GM12878 (cell line): ENCODE data around the gene TASL. TPM values are rescaled to one million over a fixed set of nuclear protein-coding genes. Genes with fewer than 3 reads are reported as not detected.

Source experiments
- ATAC-seq: fragments of 200-7000 bp; cut with Tn5 transposase; 3 replicates; pipeline ENCODE4 v1.9.1; 2020; ENCODE audit warnings: mild to moderate bottlenecking, moderate library complexity
- BruUV-seq: library from RNA; stranded (reverse); fragments of 400-500 nt; replicated peaks from 2 replicates; lab custom pipeline; 2021; lab: Mats Ljungman, UMichigan
- CTCF ChIA-PET: fragments of 300-600 bp; sonication (Branson Sonifier 250); formaldehyde crosslinking; extraction: SDS; loops from one replicate; lab custom pipeline; 2021; ENCODE audit warnings: inconsistent platforms; lab: Yijun Ruan, JAX
- POLR2A ChIA-PET: fragments of 350-600 bp; formaldehyde crosslinking; extraction: SDS; loops from one replicate; lab custom pipeline; 2021; ENCODE audit warnings: inconsistent platforms; lab: Charles Lee
- RAD21 ChIA-PET: fragments of 300-600 bp; sonication (Branson Sonifier 250); formaldehyde crosslinking; loops from one replicate; lab custom pipeline; 2023; ENCODE audit warnings: antibody characterized with exemption; ENCODE audit not compliant: unreplicated experiment; lab: Charles Lee
- SMC1A ChIA-PET: fragments of 300-600 bp; sonication (Branson Sonifier 250); formaldehyde crosslinking; loops from one replicate; lab custom pipeline; 2023; ENCODE audit not compliant: unreplicated experiment, uncharacterized antibody; lab: Charles Lee
- DNase-seq: peaks from one replicate; pipeline ENCODE4 v3.0.0-alpha.2; 2011; ENCODE audit warnings: low read depth, low spot score
- FAIRE-seq: peaks from 3 replicates; lab custom pipeline; 2011; peaks lifted over from hg19 to GRCh38; lab: Jason Lieb, UNC
- H2AFZ ChIP-seq: 2 replicates; pipeline ENCODE4 v1.6.0; 2011; ENCODE audit warnings: low read depth, low read length, control low read depth; ENCODE audit not compliant: control insufficient read depth
- H3K27ac ChIP-seq: 2 replicates; pipeline ENCODE4 v1.5.1; 2011; ENCODE audit warnings: control low read depth; ENCODE audit not compliant: control insufficient read depth, insufficient read depth
- H3K27me3 ChIP-seq, 2 experiments: replicated peaks in 1 of 2; 2 replicates each; pipeline versions ENCODE4 v1.6.0 to v1.6.1; 2011; ENCODE audit warnings: low read length in 1 of 2; ENCODE audit not compliant: control insufficient read depth in 2 of 2, insufficient read depth in 2 of 2
- H3K36me3 ChIP-seq, 2 experiments: 2 replicates each; pipeline ENCODE4 v1.5.1; 2011; ENCODE audit warnings: low read length in 1 of 2; ENCODE audit not compliant: control insufficient read depth in 2 of 2, insufficient read depth in 2 of 2
- H3K4me1 ChIP-seq: 2 replicates; pipeline ENCODE4 v1.6.1; 2011; ENCODE audit warnings: mild to moderate bottlenecking, low read length, moderate library complexity, mixed read lengths; ENCODE audit not compliant: control insufficient read depth, insufficient read depth
- H3K4me2 ChIP-seq: 2 replicates; pipeline ENCODE4 v1.6.0; 2011; ENCODE audit warnings: control low read depth; ENCODE audit not compliant: control insufficient read depth, insufficient read depth
- H3K4me3 ChIP-seq: fragments of 200-600 bp; sonication (generic); 2 replicates; pipeline ENCODE4 v1.5.1; 2016
- H3K79me2 ChIP-seq: 2 replicates; pipeline ENCODE4 v1.6.0; 2011; ENCODE audit warnings: low read length; ENCODE audit not compliant: control insufficient read depth, insufficient read depth
- H3K9ac ChIP-seq: 2 replicates; pipeline ENCODE4 v1.8.0; 2011; ENCODE audit warnings: low read length, control low read depth, mixed read lengths; ENCODE audit not compliant: control insufficient read depth, insufficient read depth
- H3K9me3 ChIP-seq: replicated peaks from 3 replicates; pipeline ENCODE4 v1.5.1; 2011; ENCODE audit warnings: mild to moderate bottlenecking, low read length; ENCODE audit not compliant: control insufficient read depth, insufficient read depth
- H4K20me1 ChIP-seq: 2 replicates; pipeline ENCODE4 v1.6.0; 2011; ENCODE audit not compliant: control insufficient read depth, insufficient read depth
- IRF4 ChIP-seq: IDR thresholded peaks from 2 replicates; pipeline ENCODE4 v1.6.1; 2011; ENCODE audit warnings: low read depth, low read length
- KAT2A ChIP-seq: conservative IDR thresholded peaks from 2 replicates; pipeline ENCODE4 v1.6.1; 2011; ENCODE audit warnings: low read depth, low read length; ENCODE audit not compliant: control insufficient read depth
- RAD51 ChIP-seq: fragments of 450-650 bp; IDR thresholded peaks from 2 replicates; pipeline ENCODE4 v1.6.1; 2016; ENCODE audit warnings: moderate library complexity, mild to moderate bottlenecking, inconsistent platforms
- SUZ12 ChIP-seq: fragments of 200-600 bp; sonication (generic); IDR thresholded peaks from one replicate; pipeline ENCODE4 v1.6.1; 2018; ENCODE audit warnings: antibody characterized with exemption, mild to moderate bottlenecking; ENCODE audit not compliant: unreplicated experiment
- USF1 ChIP-seq: IDR thresholded peaks from 2 replicates; pipeline ENCODE4 v1.6.1; 2011; ENCODE audit warnings: borderline replicate concordance, low read depth, mild to moderate bottlenecking, moderate library complexity, mixed read lengths, low read length; ENCODE audit not compliant: insufficient read depth; ENCODE audit errors: extremely low read length
- YY1 ChIP-seq: IDR thresholded peaks from 2 replicates; pipeline ENCODE4 v1.6.1; 2011; ENCODE audit warnings: low read depth, mild to moderate bottlenecking, low read length
- WGBS: methylation state at CpG from one replicate; pipeline ENCODE4 v1.1.6; 2016; ENCODE audit warnings: low lambda C conversion rate; ENCODE audit not compliant: insufficient replicate concordance, insufficient coverage; ENCODE audit errors: missing lambda C conversion rate; 5-methylcytosine and 5-hydroxymethylcytosine counted together
- in situ Hi-C: fragments of 300-500 bp; cut with MboI; formaldehyde crosslinking; loops from 9 replicates; pipeline ENCODE4 v1.14.3; 2018; ENCODE audit warnings: mixed read lengths
- intact Hi-C: fragments of 100-400 bp; cut with micrococcal nuclease; formaldehyde crosslinking; loops from one replicate; pipeline ENCODE4 v1.14.2; 2022; ENCODE audit not compliant: unreplicated experiment
- polyA plus RNA-seq, 11 experiments: library from polyadenylated mRNA; depleted of rRNA in 4 of 11; unstranded in 6 of 11; stranded (reverse) in 5 of 11; fragments of >200 nt; fragmentation: Nextera tagmentation in 4 of 11; fragmentation: Illumina TruSeq in 1 of 11; extraction: Ambion mirVana in 4 of 11; extraction: Trizol in 1 of 11; gene quantifications; 1 replicate in 1 of 11; 2 replicates in 10 of 11; pipeline versions ENCODE4 v1.2.1 to v1.2.3, GENCODE V29; 2011 to 2016; ENCODE audit warnings: inconsistent platforms in 2 of 11, missing spikeins in 2 of 11, low read depth in 1 of 11
- total RNA-seq, 4 experiments: library from RNA; depleted of rRNA in 3 of 4; stranded (reverse); fragments of >200 nt in 3 of 4; fragmentation: Illumina TruSeq in 1 of 4; extraction: Trizol in 1 of 4; gene quantifications; 2 replicates each; pipeline versions ENCODE4 v1.2.1 to v1.2.3, GENCODE V29; 2013 to 2021

TASL gene
- total and polyA plus RNA-seq, 10 of the 15 experiments (the other 5 are each of a cell fraction or from before 2014, with no cell fraction given): 12.4 to 107 (median 18.3) TPM

- H3K4me1 ChIP-seq: peaks cover 27% of the 10 kb centered on the region
- intact Hi-C loops: no loop called here
- H3K79me2 ChIP-seq: no peaks in the 10 kb centered on the region
- SMC1A ChIA-PET: interaction anchor here (1.3 to 7.4 kb wide), 4 partner anchors 9 to 25 kb away, joined by 3 to 208 read pairs (median 24); partner anchors contain the start of gene TASL
- DNase-seq: no peak
- no peak overlapping the region for H3K27ac ChIP-seq
- H3K9me3 ChIP-seq: no peaks in the 10 kb centered on the region; the same call in 2 of the 3 replicates
- TF ChIP-seq USF1: no peak
- peak; percentile 60; the same call in 1 of the 2 replicates for TF ChIP-seq RAD51
- TF ChIP-seq, all 136 proteins: peak for 1
- peak; percentile 49 for FAIRE-seq
- CTCF ChIA-PET: interaction anchor here (0.5 to 9.1 kb wide), 8 partner anchors 8 to 85 kb away, joined by 3 to 282 read pairs (median 4); partner anchors contain the start of gene TASL
- Histone ChIP-seq H3K9ac (no peak overlapping the region), H3K4me3 (no peak overlapping the region), H3K36me3 (no peaks in the 10 kb centered on the region), H3K27me3 (no peaks in the 10 kb centered on the region), H2AFZ (no peak overlapping the region), H3K4me2 (peak overlapping the region; percentile 11), H4K20me1 (no peaks in the 10 kb centered on the region)
- RAD21 ChIA-PET: interaction anchor here (1.9 to 7.2 kb wide), 4 partner anchors 9 to 20 kb away, joined by 11 to 163 read pairs (median 14); partner anchors contain the start of gene TASL
- POLR2A ChIA-PET: interaction anchor here (1.0 to 3.4 kb wide), 5 partner anchors 9 to 20 kb away, joined by 5 to 31 read pairs (median 10); partner anchors contain the start of gene TASL
- peak; percentile 45 for ATAC-seq
- 85% methylated on average over 5 of the region's 5 CpGs for whole genome bisulfite sequencing
- in situ Hi-C loops: no loop called here
- BruUV-seq: no TSS peak
These were observed 11.8 kb upstream of the TASL start for GRCh38 chrX:30589146-30589888.

GRCh38 chrX:30586516-30586915 is 8.9 kb upstream of the TASL start:
- Histone ChIP-seq H3K27me3 (no peaks in the 10 kb centered on the region), H3K9me3 (no peaks in the 10 kb centered on the region; the same call in 2 of the 3 replicates), H3K4me2 (no peak overlapping the region), H3K27ac (no peak overlapping the region), H3K4me3 (no peak overlapping the region), H4K20me1 (no peaks in the 10 kb centered on the region), H3K36me3 (no peaks in the 10 kb centered on the region), H3K79me2 (no peaks in the 10 kb centered on the region), H2AFZ (no peak overlapping the region), H3K9ac (no peak overlapping the region), H3K4me1 (peaks cover 13% of the 10 kb centered on the region; the same call in 1 of the 2 replicates)
- ATAC-seq (no peak), DNase-seq (no peak), FAIRE-seq (no peak)
- ChIA-PET POLR2A (no interaction called here), CTCF (interaction anchor here (9.1 kb wide), 1 partner anchor 20 kb away, joined by 282 read pairs; no protein-coding TSS in a partner anchor), SMC1A (interaction anchor here (1.0 to 1.5 kb wide), 4 partner anchors 8 to 16 kb away, joined by 3 to 8 read pairs (median 4); partner anchors contain the start of gene TASL), RAD21 (no interaction called here)
- TF ChIP-seq KAT2A (no peak), SUZ12 (no peak), YY1 (no peak), IRF4 (no peak)
- intact Hi-C loops (no loop called here), in situ Hi-C loops (no loop called here)
- no TSS peak for BruUV-seq
- WGBS: 62% methylated on average over 1 of the region's 1 CpG
